Esophagus muscularis mucosa (tissue), 4 donors: ENCODE measurements around the gene THNSL1. TPM values are rescaled to one million over a fixed set of nuclear protein-coding genes. Genes with fewer than 3 reads are reported as not detected.

ENCODE experiments used
- DNase-seq: peaks from one replicate; pipeline ENCODE4 v3.0.0-alpha.2; 2017; ENCODE audit errors: extremely low spot score
- H3K27ac ChIP-seq, 4 donors: fragments of 200-600 bp; sonication (generic); replicated peaks in 1 of 4; 1 replicate in 3 of 4; 2 replicates in 1 of 4; pipeline ENCODE4 v1.5.1; 2016 to 2019; ENCODE audit warnings: mild to moderate bottlenecking in 1 of 4
- H3K27me3 ChIP-seq, 4 donors: fragments of 200-600 bp; sonication (generic); one replicate each; pipeline versions ENCODE4 v1.5.1 to v1.6.0; 2016 to 2019
- H3K36me3 ChIP-seq, 4 donors: fragments of 200-600 bp; sonication (generic); one replicate each; pipeline ENCODE4 v1.5.1; 2016 to 2019
- H3K4me1 ChIP-seq, 4 donors: fragments of 200-600 bp; sonication (generic); one replicate each; pipeline ENCODE4 v1.5.1; 2016 to 2019
- H3K4me3 ChIP-seq, 4 donors: fragments of 200-600 bp; sonication (generic); 1 replicate in 2 of 4; 2 replicates in 2 of 4; pipeline ENCODE4 v1.5.1; 2016 to 2019; ENCODE audit warnings: mild to moderate bottlenecking in 4 of 4, moderate library complexity in 1 of 4
- H3K9me3 ChIP-seq, 4 donors: fragments of 200-600 bp; sonication (generic); 1 replicate in 3 of 4; 2 replicates in 1 of 4; pipeline ENCODE4 v1.5.1; 2016 to 2019
- EP300 ChIP-seq: sonication (generic); formaldehyde crosslinking; IDR thresholded peaks from one replicate; pipeline ENCODE4 v1.6.1; 2017; ENCODE audit warnings: antibody characterized with exemption
- POLR2A ChIP-seq: fragments of 450-650 bp; IDR thresholded peaks from one replicate; pipeline ENCODE4 v1.6.1; 2017; ENCODE audit warnings: antibody characterized with exemption, moderate library complexity, mild to moderate bottlenecking, low read depth
- POLR2AphosphoS5 ChIP-seq, 2 donors: sonication (generic); formaldehyde crosslinking; IDR thresholded peaks; one replicate each; pipeline ENCODE4 v1.6.1; 2017; ENCODE audit warnings: antibody characterized with exemption in 2 of 2
- WGBS: methylation state at CpG from one replicate; pipeline ENCODE4 v1.1.5; 2018; 5-methylcytosine and 5-hydroxymethylcytosine counted together
- intact Hi-C: fragments of 100-400 bp; cut with DNase I; formaldehyde crosslinking; loops from one replicate; pipeline ENCODE4 v1.15.1; 2023
- total RNA-seq, 4 donors: library from RNA; depleted of rRNA; stranded (reverse); fragments of >200 nt; gene quantifications; one replicate each; pipeline versions ENCODE4 v1.1.0 to v1.2.1, GENCODE V29; 2016
- TF ChIP-seq, protein P1 (sequence below), 3 experiments: fragments of 200-600 bp in 2 of 3; fragments of 450-650 bp in 1 of 3; sonication (generic) in 2 of 3; IDR thresholded peaks; one replicate each; pipeline ENCODE4 v1.5.1; 2017 to 2019; ENCODE audit warnings: antibody characterized with exemption in 3 of 3, mild to moderate bottlenecking in 2 of 3, moderate library complexity in 1 of 3

Gene THNSL1
- total RNA-seq, 4 donors from 2014 or later: 0.65 to 1.1 (median 0.75) TPM

DNA sequence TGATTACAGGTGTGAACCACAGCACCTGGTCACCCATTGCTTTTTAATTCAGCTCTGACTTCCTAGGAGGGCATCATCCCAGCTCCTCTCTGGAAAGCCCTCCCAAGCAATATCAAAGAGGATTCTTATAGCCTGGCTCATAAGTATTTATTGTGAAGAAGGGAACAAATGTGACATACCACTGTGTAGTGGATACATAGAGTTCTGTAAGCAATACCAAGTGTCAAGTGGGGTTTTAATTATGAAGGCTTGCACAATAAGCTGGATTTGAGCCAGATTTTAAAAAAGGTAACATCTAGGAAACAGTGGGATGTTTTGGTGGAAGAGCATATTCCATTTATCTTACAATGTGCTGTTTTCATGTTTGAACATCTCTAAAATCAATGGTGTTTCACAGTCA, 45.0 kb upstream of the THNSL1 start:
- intact Hi-C loops: no loop called here
- no peak for DNase-seq
- H3K36me3 ChIP-seq: no peaks in the 10 kb centered on the region
- H3K9me3 ChIP-seq: no peaks in the 10 kb centered on the region
- H3K27me3 ChIP-seq: no peaks in the 10 kb centered on the region
- TF ChIP-seq POLR2AphosphoS5 (IDR thresholded peaks at IDR 0.05) (peak in 1 of 2 donors; percentile 28), POLR2A (no peak)
- no peak overlapping the region for H3K27ac ChIP-seq
- H3K4me3 ChIP-seq: no peak overlapping the region
- peaks cover 0 to 5% (median 0%) of the 10 kb centered on the region in 4 donors for H3K4me1 ChIP-seq

GRCh38 chr10:24973163-24973562, 43.2 kb upstream of the THNSL1 start:
- H3K9me3 ChIP-seq: no peaks in the 10 kb centered on the region
- no peak overlapping the region for H3K27ac ChIP-seq
- H3K27me3 ChIP-seq: no peaks in the 10 kb centered on the region
- DNase-seq: no peak
- H3K4me3 ChIP-seq: no peak overlapping the region
- WGBS: 91% methylated on average over 5 of the region's 5 CpGs
- no peaks in the 10 kb centered on the region for H3K36me3 ChIP-seq
- TF ChIP-seq EP300 (no peak), POLR2A (no peak), POLR2AphosphoS5 (IDR thresholded peaks at IDR 0.05) (no peak)
- TF ChIP-seq, protein P1, sequence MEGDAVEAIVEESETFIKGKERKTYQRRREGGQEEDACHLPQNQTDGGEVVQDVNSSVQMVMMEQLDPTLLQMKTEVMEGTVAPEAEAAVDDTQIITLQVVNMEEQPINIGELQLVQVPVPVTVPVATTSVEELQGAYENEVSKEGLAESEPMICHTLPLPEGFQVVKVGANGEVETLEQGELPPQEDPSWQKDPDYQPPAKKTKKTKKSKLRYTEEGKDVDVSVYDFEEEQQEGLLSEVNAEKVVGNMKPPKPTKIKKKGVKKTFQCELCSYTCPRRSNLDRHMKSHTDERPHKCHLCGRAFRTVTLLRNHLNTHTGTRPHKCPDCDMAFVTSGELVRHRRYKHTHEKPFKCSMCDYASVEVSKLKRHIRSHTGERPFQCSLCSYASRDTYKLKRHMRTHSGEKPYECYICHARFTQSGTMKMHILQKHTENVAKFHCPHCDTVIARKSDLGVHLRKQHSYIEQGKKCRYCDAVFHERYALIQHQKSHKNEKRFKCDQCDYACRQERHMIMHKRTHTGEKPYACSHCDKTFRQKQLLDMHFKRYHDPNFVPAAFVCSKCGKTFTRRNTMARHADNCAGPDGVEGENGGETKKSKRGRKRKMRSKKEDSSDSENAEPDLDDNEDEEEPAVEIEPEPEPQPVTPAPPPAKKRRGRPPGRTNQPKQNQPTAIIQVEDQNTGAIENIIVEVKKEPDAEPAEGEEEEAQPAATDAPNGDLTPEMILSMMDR (IDR thresholded peaks at IDR 0.05): no peak
- intact Hi-C loops: no loop called here
- peaks cover 0 to 5% (median 0%) of the 10 kb centered on the region in 4 donors for H3K4me1 ChIP-seq

- 49% methylated on average over 2 of the region's 2 CpGs for WGBS
- H3K4me3 ChIP-seq: no peak overlapping the region
- H3K27ac ChIP-seq: no peak overlapping the region
- H3K4me1 ChIP-seq: peaks cover 0 to 5% (median 0%) of the 10 kb centered on the region in 4 donors
- H3K36me3 ChIP-seq: no peaks in the 10 kb centered on the region
- H3K9me3 ChIP-seq: no peaks in the 10 kb centered on the region
- DNase-seq: no peak
- intact Hi-C loops: no loop called here
- TF ChIP-seq POLR2AphosphoS5 (IDR thresholded peaks at IDR 0.05): peak in 1 of 2 donors; percentile 8
- TF ChIP-seq POLR2A: no peak
- TF ChIP-seq, protein P1 (IDR thresholded peaks at IDR 0.05): no peak
- no peaks in the 10 kb centered on the region for H3K27me3 ChIP-seq
Measured at GRCh38 chr10:24974976-24975375, 41.4 kb upstream of the THNSL1 start.

DNA sequence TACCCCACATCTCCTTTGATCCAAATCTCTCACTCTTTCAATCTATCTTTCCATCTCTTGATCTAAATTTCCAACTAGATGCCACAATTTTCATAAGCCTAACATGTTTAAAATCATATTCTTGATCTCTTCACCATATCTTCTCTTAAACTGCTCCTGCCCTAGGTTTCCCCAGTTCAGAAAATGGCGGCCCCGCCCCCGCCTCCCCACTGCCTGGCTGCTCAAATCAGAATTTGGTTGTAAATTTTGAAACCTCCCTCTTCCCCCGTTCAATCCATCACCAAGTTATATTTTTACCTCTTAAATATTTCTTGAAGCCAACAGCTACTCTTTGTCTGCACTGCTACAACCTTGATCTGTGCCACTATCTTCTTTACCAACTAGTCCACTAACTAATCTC, 36.7 kb upstream of the THNSL1 start:
- H3K27me3 ChIP-seq: no peaks in the 10 kb centered on the region
- H3K36me3 ChIP-seq: no peaks in the 10 kb centered on the region
- no peaks in the 10 kb centered on the region for H3K9me3 ChIP-seq
- peaks cover 0 to 4% (median 0%) of the 10 kb centered on the region in 4 donors for H3K4me1 ChIP-seq
- 95% methylated on average over 4 of the region's 4 CpGs for WGBS
- no peak for TF ChIP-seq EP300
- no peak for TF ChIP-seq POLR2A
- TF ChIP-seq POLR2AphosphoS5 (IDR thresholded peaks at IDR 0.05): no peak
- TF ChIP-seq, protein P1 (IDR thresholded peaks at IDR 0.05): no peak
- intact Hi-C loops: no loop called here
- no peak for DNase-seq
- H3K27ac ChIP-seq: no peak overlapping the region
- H3K4me3 ChIP-seq: no peak overlapping the region

GRCh38 chr10:24981161-24981710, 35.2 kb upstream of the THNSL1 start:
- H3K9me3 ChIP-seq: no peaks in the 10 kb centered on the region
- H3K27ac ChIP-seq: no peak overlapping the region
- no peaks in the 10 kb centered on the region for H3K36me3 ChIP-seq
- TF ChIP-seq POLR2A (no peak), POLR2AphosphoS5 (IDR thresholded peaks at IDR 0.05) (no peak), EP300 (no peak)
- TF ChIP-seq, protein P1 (IDR thresholded peaks at IDR 0.05): no peak
- DNase-seq: no peak
- no peaks in the 10 kb centered on the region for H3K27me3 ChIP-seq
- peaks cover 0 to 9% (median 0%) of the 10 kb centered on the region in 4 donors for H3K4me1 ChIP-seq
- intact Hi-C loops: no loop called here
- 99% methylated on average over 5 of the region's 5 CpGs for WGBS
- H3K4me3 ChIP-seq: no peak overlapping the region
